WTC11 (cell line): Measurements from ENCODE around the gene NES. TPM values are rescaled to one million over a fixed set of nuclear protein-coding genes. Genes with fewer than 3 reads are reported as not detected.
A peak's percentile ranks its signal among the peaks of the same experiment; 100 is the strongest.

Experiments used
- ATAC-seq: fragments of 200-7000 bp; cut with Tn5 transposase; 2 replicates; pipeline ENCODE4 v1.10.0; 2021; ENCODE audit warnings: mild to moderate bottlenecking, moderate library complexity
- CTCF ChIA-PET: fragments of 300-600 bp; sonication (Branson Sonifier 250); formaldehyde crosslinking; loops from one replicate; lab custom pipeline; 2021; ENCODE audit warnings: antibody characterized with exemption; lab: Charles Lee
- POLR2A ChIA-PET: fragments of 350-600 bp; sonication (Branson Sonifier 250); formaldehyde crosslinking; loops from one replicate; lab custom pipeline; 2021; ENCODE audit warnings: antibody characterized with exemption; lab: Charles Lee
- DNase-seq: peaks from one replicate; pipeline ENCODE4 v3.0.0; 2021; ENCODE audit warnings: low spot score
- H3K27ac Mint-ChIP-seq: 2 replicates; pipeline ENCODE4 v1.8.0; 2021; ENCODE audit warnings: mixed read lengths
- H3K27me3 Mint-ChIP-seq: 2 replicates; pipeline ENCODE4 v1.8.0; 2021; ENCODE audit warnings: low read depth, mild to moderate bottlenecking, moderate library complexity, mixed read lengths
- H3K36me3 Mint-ChIP-seq: 2 replicates; pipeline ENCODE4 v1.8.0; 2021; ENCODE audit warnings: mixed read lengths
- H3K4me1 Mint-ChIP-seq: 2 replicates; pipeline ENCODE4 v1.8.0; 2022; ENCODE audit warnings: mixed read lengths
- H3K4me3 Mint-ChIP-seq: 2 replicates; pipeline ENCODE4 v1.8.0; 2021; ENCODE audit warnings: mild to moderate bottlenecking, moderate library complexity, mixed read lengths
- H3K9me3 Mint-ChIP-seq: 2 replicates; pipeline ENCODE4 v1.8.0; 2021; ENCODE audit warnings: mixed read lengths
- AR ChIP-seq: fragments of 250-450 bp; sonication (Bioruptor Pico); IDR thresholded peaks from 2 replicates; pipeline ENCODE4 v1.9.0; 2021; ENCODE audit warnings: mild to moderate bottlenecking
- ATF3 ChIP-seq: sonication (generic); formaldehyde crosslinking; conservative IDR thresholded peaks from 2 replicates; pipeline ENCODE4 v1.8.1; 2022; ENCODE audit warnings: mild to moderate bottlenecking, missing genetic modification reagents
- CDX4 ChIP-seq: fragments of 250-450 bp; sonication (Bioruptor Pico); IDR thresholded peaks from 2 replicates; pipeline ENCODE4 v1.9.0; 2021; ENCODE audit warnings: moderate library complexity, mild to moderate bottlenecking, inconsistent platforms, borderline replicate concordance
- CREM ChIP-seq: sonication (generic); formaldehyde crosslinking; IDR thresholded peaks from 2 replicates; pipeline ENCODE4 v1.8.1; 2022; ENCODE audit warnings: mild to moderate bottlenecking, missing genetic modification reagents, moderate library complexity
- ERG ChIP-seq: fragments of 250-450 bp; sonication (Bioruptor Pico); IDR thresholded peaks from 2 replicates; pipeline ENCODE4 v1.8.0; 2021; ENCODE audit warnings: mild to moderate bottlenecking
- FOXP1 ChIP-seq: sonication (generic); formaldehyde crosslinking; IDR thresholded peaks from 2 replicates; pipeline ENCODE4 v1.8.0; 2022; ENCODE audit warnings: missing genetic modification reagents, mild to moderate bottlenecking, moderate library complexity, borderline replicate concordance
- GTF2I ChIP-seq: fragments of 250-450 bp; sonication (Bioruptor Pico); conservative IDR thresholded peaks from 2 replicates; pipeline ENCODE4 v1.4.0; 2021; ENCODE audit warnings: mild to moderate bottlenecking
- HMGA2 ChIP-seq: fragments of 250-450 bp; sonication (Bioruptor Pico); IDR thresholded peaks from 2 replicates; pipeline ENCODE4 v1.4.0; 2021; ENCODE audit warnings: mild to moderate bottlenecking, moderate library complexity
- MYBL2 ChIP-seq: sonication (generic); formaldehyde crosslinking; IDR thresholded peaks from 2 replicates; pipeline ENCODE4 v1.8.1; 2023; ENCODE audit warnings: mild to moderate bottlenecking, moderate library complexity, missing genetic modification reagents
- NFE2L1 ChIP-seq: sonication (generic); formaldehyde crosslinking; IDR thresholded peaks from 2 replicates; pipeline ENCODE4 v1.8.1; 2023; ENCODE audit warnings: missing genetic modification reagents
- PREB ChIP-seq: sonication (generic); formaldehyde crosslinking; IDR thresholded peaks from 2 replicates; pipeline ENCODE4 v1.8.1; 2022; ENCODE audit warnings: mild to moderate bottlenecking, missing genetic modification reagents, moderate library complexity, borderline replicate concordance
- SOX15 ChIP-seq: fragments of 250-450 bp; sonication (Bioruptor Pico); IDR thresholded peaks from 2 replicates; pipeline ENCODE4 v1.9.0; 2021; ENCODE audit warnings: mild to moderate bottlenecking
- TEAD1 ChIP-seq: sonication (generic); formaldehyde crosslinking; IDR thresholded peaks from 2 replicates; pipeline ENCODE4 v1.8.0; 2022; ENCODE audit warnings: mild to moderate bottlenecking, missing genetic modification reagents
- ZBTB21 ChIP-seq: sonication (generic); formaldehyde crosslinking; IDR thresholded peaks from 2 replicates; pipeline ENCODE4 v1.8.1; 2023; ENCODE audit warnings: mild to moderate bottlenecking, missing genetic modification reagents, borderline replicate concordance
- ZNF138 ChIP-seq: sonication (generic); formaldehyde crosslinking; conservative IDR thresholded peaks from 2 replicates; pipeline ENCODE4 v1.8.1; 2022; ENCODE audit warnings: mild to moderate bottlenecking, moderate library complexity, missing genetic modification reagents
- total RNA-seq: library from RNA; stranded (reverse); gene quantifications from 3 replicates; pipeline ENCODE4 v1.2.3, GENCODE V29; 2021

The NES gene
- total RNA-seq, 1 experiment from 2014 or later: 127 TPM

- Mint-ChIP-seq H3K9me3 (no peaks in the 10 kb centered on the region), H3K36me3 (no peaks in the 10 kb centered on the region), H3K27me3 (peaks cover 7% of the 10 kb centered on the region; the same call in 1 of the 2 replicates)
- DNase-seq: no peak
- POLR2A ChIA-PET: interaction anchor here (1.2 to 8.0 kb wide), 9 partner anchors 10 to 76 kb away, joined by 3 to 195 read pairs (median 6); partner anchors contain the start of genes CRABP2, HDGF, ISG20L2 and METTL25B
- TF ChIP-seq ZNF138 (CRISPR knock-in tag) (no peak), NFE2L1 (CRISPR knock-in tag) (no peak), ERG (no peak), TEAD1 (no peak), SOX15 (no peak), CDX4 (CRISPR knock-in tag) (no peak), ATF3 (CRISPR knock-in tag) (no peak), MYBL2 (CRISPR knock-in tag) (no peak), FOXP1 (no peak), PREB (CRISPR knock-in tag) (no peak), HMGA2 (CRISPR knock-in tag) (no peak), ZBTB21 (CRISPR knock-in tag) (no peak), AR (CRISPR knock-in tag) (no peak)
- TF ChIP-seq, all 79 proteins: peak for 0
- H3K27ac Mint-ChIP-seq: no peak overlapping the region
- H3K4me3 Mint-ChIP-seq: peak overlapping the region; percentile 74
- CTCF ChIA-PET: interaction anchor here (0.7 to 17.1 kb wide), 24 partner anchors 12 to 236 kb away, joined by 3 to 1553 read pairs (median 24); partner anchors contain the start of genes BCAN, CRABP2, HDGF and INSRR
- peaks cover 59% of the 10 kb centered on the region for H3K4me1 Mint-ChIP-seq
- no peak for ATAC-seq
Measured at GRCh38 chr1:156690675-156691036, 13.4 kb upstream of the NES start.

- Mint-ChIP-seq H3K27me3 (peaks cover 7% of the 10 kb centered on the region; the same call in 1 of the 2 replicates), H3K27ac (peak overlapping the region; percentile 25; the same call in 1 of the 2 replicates), H3K36me3 (no peaks in the 10 kb centered on the region), H3K4me3 (peak overlapping the region; percentile 74), H3K9me3 (no peaks in the 10 kb centered on the region), H3K4me1 (peaks cover 59% of the 10 kb centered on the region)
- ChIA-PET POLR2A (interaction anchor here (0.9 to 8.0 kb wide), 15 partner anchors 9 to 170 kb away, joined by 3 to 195 read pairs (median 5); partner anchors contain the start of genes CRABP2, HDGF, ISG20L2 and METTL25B), CTCF (interaction anchor here (0.6 to 17.1 kb wide), 61 partner anchors 7 to 237 kb away, joined by 3 to 1553 read pairs (median 6); partner anchors contain the start of genes BCAN, CRABP2, HAPLN2 and HDGF)
- ATAC-seq: no peak
- no peak for DNase-seq
- TF ChIP-seq CREM (CRISPR knock-in tag) (no peak), GTF2I (CRISPR knock-in tag) (peak; percentile 95)
Measured at GRCh38 chr1:156689953-156690674, 12.9 kb upstream of the NES start.
